GM12874 (cell line): ENCODE measurements around the gene YPEL4.

Experiments
- TF ChIP-seq, protein P1 (sequence below): IDR thresholded peaks from 2 replicates; pipeline ENCODE4 v1.5.1; 2011; ENCODE audit warnings: low read depth, mild to moderate bottlenecking, control low read depth, low read length, moderate library complexity; ENCODE audit not compliant: insufficient read depth

The YPEL4 gene

GRCh38 chr11:57597461-57597915 lies 52.2 kb downstream of the YPEL4 start, which contains the start of gene SERPING1:
Gene SERPING1 (plus strand): TSS chr11:57597685. CDS start chr11:57598271, 586 bp downstream.
- TF ChIP-seq, protein P1, sequence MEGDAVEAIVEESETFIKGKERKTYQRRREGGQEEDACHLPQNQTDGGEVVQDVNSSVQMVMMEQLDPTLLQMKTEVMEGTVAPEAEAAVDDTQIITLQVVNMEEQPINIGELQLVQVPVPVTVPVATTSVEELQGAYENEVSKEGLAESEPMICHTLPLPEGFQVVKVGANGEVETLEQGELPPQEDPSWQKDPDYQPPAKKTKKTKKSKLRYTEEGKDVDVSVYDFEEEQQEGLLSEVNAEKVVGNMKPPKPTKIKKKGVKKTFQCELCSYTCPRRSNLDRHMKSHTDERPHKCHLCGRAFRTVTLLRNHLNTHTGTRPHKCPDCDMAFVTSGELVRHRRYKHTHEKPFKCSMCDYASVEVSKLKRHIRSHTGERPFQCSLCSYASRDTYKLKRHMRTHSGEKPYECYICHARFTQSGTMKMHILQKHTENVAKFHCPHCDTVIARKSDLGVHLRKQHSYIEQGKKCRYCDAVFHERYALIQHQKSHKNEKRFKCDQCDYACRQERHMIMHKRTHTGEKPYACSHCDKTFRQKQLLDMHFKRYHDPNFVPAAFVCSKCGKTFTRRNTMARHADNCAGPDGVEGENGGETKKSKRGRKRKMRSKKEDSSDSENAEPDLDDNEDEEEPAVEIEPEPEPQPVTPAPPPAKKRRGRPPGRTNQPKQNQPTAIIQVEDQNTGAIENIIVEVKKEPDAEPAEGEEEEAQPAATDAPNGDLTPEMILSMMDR, result no peak

DNA sequence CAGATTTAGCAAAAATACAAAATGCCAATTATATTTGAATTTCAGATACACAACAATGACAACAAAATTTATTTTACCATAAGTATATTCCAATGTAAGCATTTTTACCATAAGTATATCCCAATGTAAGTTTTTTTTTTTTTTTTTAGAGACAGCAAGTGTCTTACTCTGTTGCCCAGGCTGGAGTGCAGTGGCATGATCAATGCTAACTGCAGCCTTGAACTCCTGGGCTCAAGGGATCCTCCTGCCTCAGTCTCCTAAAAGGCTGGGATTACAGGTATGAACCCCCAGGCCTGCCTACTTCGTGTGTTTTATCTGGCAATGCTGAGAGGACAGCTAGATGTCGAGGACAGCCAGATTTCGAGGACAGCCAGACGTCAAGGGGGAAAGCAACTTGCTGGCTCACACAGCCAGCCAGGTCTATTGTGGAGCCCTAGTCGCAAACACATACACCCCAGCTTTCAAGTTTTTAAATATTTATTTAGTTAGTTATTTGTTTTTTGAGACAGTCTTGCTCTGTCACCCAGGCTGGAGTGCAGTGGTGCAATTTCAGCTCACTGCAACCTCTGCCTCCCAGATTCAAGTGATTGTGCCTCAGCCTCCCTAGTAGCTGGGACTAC lies 53.3 kb downstream of the YPEL4 start:
- TF ChIP-seq, protein P1, result no peak
